Stomach (tissue), 9 donors: Measurements from ENCODE around the gene DPH6. TPM values are rescaled to one million over a fixed set of nuclear protein-coding genes. Genes with fewer than 3 reads are reported as not detected.
A peak's percentile ranks its signal among the peaks of the same experiment; 100 is the strongest.

Experiments used
- DNase-seq, 2 donors: peaks; one replicate each; pipeline versions ENCODE4 v3.0.0 to v3.0.0-alpha.2; 2013 to 2019
- H3K27ac ChIP-seq, 5 donors: fragments of 200-600 bp in 4 of 5; sonication (generic) in 4 of 5; one replicate each; pipeline ENCODE4 v1.5.1; 2013 to 2019; ENCODE audit warnings: mild to moderate bottlenecking in 1 of 5, moderate library complexity in 1 of 5
- H3K27me3 ChIP-seq, 3 donors: fragments of 200-600 bp; sonication (generic); one replicate each; pipeline ENCODE4 v1.5.1; 2017 to 2019; ENCODE audit warnings: mixed run types in 1 of 3
- H3K36me3 ChIP-seq, 4 donors: fragments of 200-600 bp; sonication (generic); 1 replicate in 3 of 4; 2 replicates in 1 of 4; pipeline ENCODE4 v1.5.1; 2016 to 2019
- H3K4me1 ChIP-seq, 4 donors: fragments of 200-600 bp; sonication (generic); one replicate each; pipeline ENCODE4 v1.5.1; 2016 to 2019
- H3K4me3 ChIP-seq, 4 donors: fragments of 200-600 bp; sonication (generic) in 3 of 4; one replicate each; pipeline ENCODE4 v1.5.1; 2016 to 2019; ENCODE audit warnings: mild to moderate bottlenecking in 1 of 4
- H3K9me3 ChIP-seq, 4 donors: fragments of 200-600 bp; sonication (generic); one replicate each; pipeline ENCODE4 v1.5.1; 2016 to 2019
- CTCF ChIP-seq, 7 experiments: fragments of 450-650 bp in 4 of 7; fragments of 200-600 bp in 3 of 7; sonication (generic) in 3 of 7; IDR thresholded peaks; one replicate each; pipeline ENCODE4 v1.5.1; 2016 to 2019; ENCODE audit warnings: antibody characterized with exemption in 7 of 7, control low read depth in 2 of 7, mild to moderate bottlenecking in 1 of 7
- EP300 ChIP-seq: sonication (generic); formaldehyde crosslinking; IDR thresholded peaks from one replicate; pipeline ENCODE4 v1.6.1; 2017; ENCODE audit warnings: antibody characterized with exemption
- POLR2A ChIP-seq, 4 donors: fragments of 450-650 bp; IDR thresholded peaks; one replicate each; pipeline ENCODE4 v1.6.1; 2016; ENCODE audit warnings: antibody characterized with exemption in 4 of 4, control low read depth in 2 of 4, mild to moderate bottlenecking in 1 of 4, moderate library complexity in 1 of 4
- POLR2AphosphoS5 ChIP-seq, 3 donors: sonication (generic); formaldehyde crosslinking; IDR thresholded peaks; one replicate each; pipeline ENCODE4 v1.6.1; 2016; ENCODE audit warnings: antibody characterized with exemption in 3 of 3
- WGBS, 5 donors: extraction: QIAGEN DNeasy Blood & Tissue Kit in 3 of 5; methylation state at CpG; one replicate each; pipeline versions ENCODE4 v1.1.5 to v1.1.7; 2013 to 2018; 5-methylcytosine and 5-hydroxymethylcytosine counted together
- intact Hi-C: fragments of 100-400 bp; cut with DNase I; formaldehyde crosslinking; loops from one replicate; pipeline ENCODE4 v1.15.1; 2023; ENCODE audit warnings: low total_unique reads
- polyA plus RNA-seq, 3 donors: library from polyadenylated mRNA; stranded (reverse); fragments of 200-250 nt; gene quantifications; one replicate each; pipeline ENCODE4 v1.2.3, GENCODE V29; 2013
- total RNA-seq, 5 donors: library from RNA; depleted of rRNA; stranded (reverse); fragments of >200 nt; gene quantifications; one replicate each; pipeline versions ENCODE4 v1.1.0 to v1.2.3, GENCODE V29; 2014 to 2016
- donor health status: healthy with polysubstance abuse.
- donor health status: Bipolar disorder and iron deficiency.
- donor health status: healthy.

Gene DPH6
- total and polyA plus RNA-seq, 8 donors: 6.1 to 52.3 (median 17.7) TPM

DNA sequence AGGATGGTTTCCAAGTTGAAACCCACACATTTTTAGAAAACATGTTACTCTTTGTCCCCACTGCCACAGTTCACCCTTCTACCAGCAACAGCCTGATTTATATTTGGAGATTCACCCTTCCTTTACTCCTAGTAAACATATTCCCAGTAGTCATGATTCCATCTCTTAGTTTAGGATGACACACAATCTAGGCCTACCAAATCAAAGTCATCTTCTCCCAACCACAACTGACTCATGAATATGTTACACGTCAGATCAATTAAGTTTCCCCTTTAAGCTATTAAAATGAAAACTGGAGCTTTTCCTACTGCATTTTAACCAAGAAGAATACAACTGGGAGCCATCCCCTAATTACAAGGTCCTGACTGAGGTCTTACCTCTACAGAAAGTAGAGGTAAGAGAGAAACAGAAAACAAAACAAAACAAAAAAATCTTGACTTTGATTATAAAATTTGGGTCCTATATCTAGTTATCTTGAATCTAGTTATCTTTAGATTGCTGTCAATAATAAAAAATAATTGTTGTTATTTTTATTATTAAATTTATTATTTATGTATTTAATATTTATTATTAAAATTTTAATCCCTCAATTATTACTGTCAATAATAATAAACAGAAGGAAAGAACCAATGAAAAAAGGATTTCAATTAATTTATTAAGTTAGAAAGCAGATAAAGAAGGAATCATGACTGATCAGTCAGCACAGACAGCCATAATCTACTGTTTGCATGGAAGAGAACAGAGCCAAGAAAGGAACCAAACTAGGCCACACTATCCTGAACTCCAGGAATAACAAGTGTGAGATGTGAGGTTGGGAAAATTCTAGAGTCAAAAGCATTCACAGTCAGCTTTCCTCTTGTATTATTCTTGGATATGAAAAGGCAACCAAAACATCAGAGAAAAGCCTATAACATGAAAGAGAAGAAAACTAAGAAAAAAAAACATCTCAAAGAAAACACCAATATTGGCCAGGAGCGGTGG lies 12.5 kb downstream of the DPH6 start:
- no peak for TF ChIP-seq CTCF (IDR thresholded peaks at IDR 0.05)
- no peak for TF ChIP-seq POLR2A (IDR thresholded peaks at IDR 0.05)
- no peak for TF ChIP-seq EP300
- TF ChIP-seq POLR2AphosphoS5 (IDR thresholded peaks at IDR 0.05): no peak
- H3K27ac ChIP-seq: no peak overlapping the region
- H3K36me3 ChIP-seq: peaks cover 0 to 29% (median 17%) of the 10 kb centered on the region in 4 donors
- no peaks in the 10 kb centered on the region for H3K4me1 ChIP-seq
- no peak overlapping the region for H3K4me3 ChIP-seq
- no peaks in the 10 kb centered on the region for H3K27me3 ChIP-seq
- no peak for DNase-seq
- WGBS, 5 donors: 85 to 98% (median 94%) methylated on average over 2 of the region's 2 CpGs
- H3K9me3 ChIP-seq: peaks cover 0 to 6% (median 3%) of the 10 kb centered on the region in 4 donors
- intact Hi-C loops: no loop called here

GRCh38 chr15:35530698-35531097 lies 15.3 kb downstream of the DPH6 start:
- no peak for DNase-seq
- H3K9me3 ChIP-seq: peaks cover 0 to 6% (median 3%) of the 10 kb centered on the region in 4 donors
- no peak for TF ChIP-seq POLR2AphosphoS5 (IDR thresholded peaks at IDR 0.05)
- no peak for TF ChIP-seq POLR2A (IDR thresholded peaks at IDR 0.05)
- TF ChIP-seq CTCF (IDR thresholded peaks at IDR 0.05): no peak
- TF ChIP-seq EP300: no peak
- H3K4me1 ChIP-seq: no peaks in the 10 kb centered on the region
- H3K27me3 ChIP-seq: no peaks in the 10 kb centered on the region
- H3K36me3 ChIP-seq: peaks cover 0 to 22% (median 10%) of the 10 kb centered on the region in 4 donors
- intact Hi-C loops: no loop called here
- H3K4me3 ChIP-seq: no peak overlapping the region
- WGBS, 5 donors: 78 to 87% (median 85%) methylated on average over 2 of the region's 2 CpGs
- H3K27ac ChIP-seq: no peak overlapping the region

DNA sequence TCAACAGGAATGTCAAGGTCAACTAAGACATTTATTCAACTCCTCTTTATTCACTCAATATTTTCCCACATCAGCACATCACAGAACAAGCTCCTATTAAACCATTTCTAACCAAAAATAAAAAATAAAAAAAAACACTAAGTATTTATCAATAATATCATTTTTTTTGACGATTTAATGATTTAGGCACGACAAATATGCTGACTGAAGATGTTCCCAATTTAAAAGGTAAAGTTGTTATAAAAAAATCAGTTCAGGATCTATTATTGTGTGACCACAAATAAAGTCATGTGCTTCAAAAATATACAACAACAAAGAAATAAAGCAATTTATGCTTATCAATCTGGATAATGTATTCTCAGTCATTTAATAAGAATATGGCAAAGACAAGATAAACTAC lies 16.2 kb downstream of the DPH6 start:
- no peak overlapping the region for H3K27ac ChIP-seq
- no peaks in the 10 kb centered on the region for H3K27me3 ChIP-seq
- no peak for DNase-seq
- intact Hi-C loops: no loop called here
- H3K4me1 ChIP-seq: no peaks in the 10 kb centered on the region
- peaks cover 0 to 22% (median 10%) of the 10 kb centered on the region in 4 donors for H3K36me3 ChIP-seq
- 92 to 99% (median 96%) methylated on average over 2 of the region's 2 CpGs for WGBS, 5 donors
- no peak for TF ChIP-seq EP300
- TF ChIP-seq CTCF (IDR thresholded peaks at IDR 0.05): no peak
- TF ChIP-seq POLR2AphosphoS5 (IDR thresholded peaks at IDR 0.05): no peak
- no peak for TF ChIP-seq POLR2A (IDR thresholded peaks at IDR 0.05)
- no peak overlapping the region for H3K4me3 ChIP-seq
- H3K9me3 ChIP-seq: peaks cover 0 to 6% (median 3%) of the 10 kb centered on the region in 4 donors

DNA sequence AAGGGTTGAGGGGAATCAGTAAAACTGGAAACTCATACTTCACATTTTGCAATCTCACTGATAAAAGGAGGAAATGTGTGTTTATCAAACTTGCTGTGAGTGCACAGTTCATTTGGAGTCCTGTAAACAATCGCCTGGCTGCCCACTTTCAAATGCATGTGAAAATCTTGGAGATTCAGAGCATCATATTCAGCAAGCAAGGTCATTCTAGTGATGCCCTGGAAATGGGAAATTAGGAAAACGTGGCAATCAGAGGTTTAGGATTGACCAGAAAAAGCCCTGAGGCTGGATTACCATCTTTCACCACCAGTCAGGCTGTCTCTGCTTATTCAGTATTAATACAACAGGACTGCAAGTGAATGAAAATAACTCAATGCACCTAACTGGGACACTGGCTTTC lies 23.9 kb downstream of the DPH6 start:
- TF ChIP-seq POLR2A (IDR thresholded peaks at IDR 0.05) (no peak), CTCF (IDR thresholded peaks at IDR 0.05) (peak in 1 of 7 experiments; percentile 8), EP300 (no peak), POLR2AphosphoS5 (IDR thresholded peaks at IDR 0.05) (no peak)
- peak in 1 of 2 donors; percentile 13 for DNase-seq
- Histone ChIP-seq H3K27me3 (no peaks in the 10 kb centered on the region), H3K4me1 (peaks cover 0 to 23% (median 9%) of the 10 kb centered on the region in 4 donors), H3K36me3 (no peaks in the 10 kb centered on the region), H3K27ac (no peak overlapping the region), H3K9me3 (no peaks in the 10 kb centered on the region), H3K4me3 (no peak overlapping the region)
- intact Hi-C loops: no loop called here
- 19 to 58% (median 38%) methylated on average over 2 of the region's 2 CpGs for WGBS, 5 donors
